Stimulated activated CD4-positive, alpha-beta T cell treated with anti-CD3 and anti-CD28 coated beads, Interleukin-4, amount 100 ng/mL, for 24 hours (primary cell): ENCODE results near the gene PSMA5.
"Not testable (repeated sequence)": the region's sequence is repeated elsewhere in the genome, so short reads cannot be mapped to it uniquely, and the experiment has no call there.

Experiments
- DNase-seq: peaks from one replicate; pipeline ENCODE4 v3.0.0-alpha.2; 2020

Gene PSMA5

GRCh38 chr1:109427171-109427467, 871 bp upstream of the PSMA5 start:
- DNase-seq = no peak

- peak; percentile 70 for DNase-seq
Measured at GRCh38 chr1:109425391-109426280, 612 bp downstream of the PSMA5 start.

- no peak for DNase-seq
Measured at GRCh38 chr1:109423498-109423897, 2.8 kb downstream of the PSMA5 start.

- no peak for DNase-seq
Measured at GRCh38 chr1:109412551-109412950, 13.7 kb downstream of the PSMA5 start.

GRCh38 chr1:109404838-109405237, 21.4 kb downstream of the PSMA5 start:
- DNase-seq = no peak

DNA sequence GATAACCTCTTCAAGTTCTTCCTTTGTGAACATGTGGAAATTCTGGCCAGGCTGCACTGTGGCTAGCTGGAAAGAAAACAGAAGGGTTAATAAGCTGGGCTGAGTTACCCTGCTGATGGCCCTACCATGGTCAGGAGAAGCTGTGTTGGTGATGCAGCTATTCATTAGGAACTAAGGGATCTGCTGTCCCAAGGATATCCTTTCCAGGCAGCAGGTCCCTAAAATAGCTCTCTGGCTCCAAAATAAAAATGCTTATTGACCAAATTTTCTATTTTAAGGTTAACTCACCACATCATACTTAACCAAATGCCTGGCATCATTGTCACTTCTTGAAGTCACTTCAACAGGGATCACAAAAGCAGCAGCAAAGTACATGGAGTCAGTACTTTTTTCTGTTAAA, 24.2 kb downstream of the PSMA5 start:
- DNase-seq = no peak

- no peak for DNase-seq
Measured at GRCh38 chr1:109400035-109400655, 26.1 kb downstream of the PSMA5 start.

DNA sequence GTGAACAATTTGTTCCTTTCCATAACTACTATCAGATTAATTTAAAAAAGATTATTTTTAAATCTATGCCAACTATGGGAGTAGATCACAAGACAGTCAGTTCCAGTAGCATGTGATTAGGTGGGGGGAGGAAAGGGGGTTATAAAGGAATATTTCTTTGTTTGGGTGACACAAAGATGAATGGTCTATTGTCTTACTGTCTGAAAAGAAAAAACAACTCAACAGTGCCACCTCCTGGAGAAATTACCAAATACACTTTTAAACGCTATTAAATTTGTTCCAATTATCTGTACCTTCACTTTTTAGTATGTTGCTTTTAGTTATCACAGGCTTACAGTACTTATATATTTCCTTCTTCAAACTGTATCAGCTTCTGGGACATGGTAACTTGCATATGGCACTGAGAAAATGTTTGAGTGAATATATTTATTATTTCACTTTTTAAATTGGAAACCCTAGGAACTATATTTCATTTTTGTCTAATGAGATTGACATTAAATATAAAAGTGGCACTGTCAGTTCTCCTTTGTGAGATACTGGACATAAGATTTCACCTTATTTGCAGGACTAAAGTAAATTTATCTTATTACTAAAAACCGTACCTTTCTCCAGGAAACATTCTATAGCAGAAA, 26.8 kb downstream of the PSMA5 start:
- DNase-seq = peak; percentile 27

GRCh38 chr1:109398343-109399225, 27.7 kb downstream of the PSMA5 start:
- DNase-seq = no peak

GRCh38 chr1:109397581-109398342, 28.5 kb downstream of the PSMA5 start, which contains the start of gene SORT1:
TSS of gene SORT1 (minus strand) at chr1:109397918. CDS start at chr1:109397892, 26 bp downstream.
- DNase-seq = peak; percentile 47

DNA sequence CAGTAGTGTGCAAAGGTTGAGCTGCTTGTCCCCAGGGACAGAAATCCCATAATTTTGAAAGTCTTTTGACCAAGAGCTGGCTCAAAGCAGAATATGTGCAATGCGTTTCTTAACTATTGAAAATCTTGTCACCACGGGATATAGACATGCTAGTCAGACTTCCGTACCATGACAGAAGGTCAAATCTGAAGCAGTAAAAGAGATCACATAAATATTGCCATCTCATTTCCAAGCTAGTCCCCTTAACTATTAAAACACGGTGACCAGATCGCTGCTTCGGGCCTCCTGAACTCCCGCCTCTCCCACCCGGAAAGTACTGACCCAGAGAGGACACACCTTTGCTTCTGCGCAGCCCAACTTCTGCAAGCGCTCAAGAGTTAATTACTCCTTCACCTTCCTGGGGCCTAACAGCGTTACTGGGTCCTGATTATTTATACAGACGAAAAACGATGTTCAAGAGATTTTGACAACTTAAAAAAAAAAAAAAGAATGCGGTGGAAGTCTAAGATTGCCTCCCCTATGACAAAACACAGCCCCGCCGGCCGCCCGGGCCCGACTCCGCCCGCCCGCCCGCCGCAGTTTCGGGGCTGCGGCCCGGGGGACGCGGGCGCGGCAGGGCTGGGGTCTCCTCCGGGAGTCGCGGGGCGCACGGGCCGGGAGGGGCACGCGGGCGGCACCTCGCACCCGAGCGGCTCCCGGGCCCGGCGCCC, 29.2 kb downstream of the PSMA5 start:
- DNase-seq = no peak

GRCh38 chr1:109396513-109396839, 29.8 kb downstream of the PSMA5 start:
- DNase-seq = no peak

GRCh38 chr1:109395602-109396512, 30.4 kb downstream of the PSMA5 start:
- no peak for DNase-seq

DNA sequence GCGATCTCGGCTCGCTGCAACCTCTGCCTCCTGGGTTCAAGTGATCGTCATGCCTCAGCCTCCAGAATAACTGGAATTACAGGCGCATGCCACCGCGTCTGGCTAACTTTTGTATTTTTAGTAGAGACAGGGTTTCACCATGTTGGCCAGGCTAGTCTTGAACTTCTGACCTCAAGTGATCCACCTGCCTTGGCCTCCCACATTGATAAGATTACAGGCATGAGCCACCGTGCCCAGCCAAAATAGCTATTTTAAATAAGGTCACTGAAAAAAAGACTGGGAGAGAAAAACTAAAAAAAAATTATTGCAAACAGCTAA, 31.0 kb downstream of the PSMA5 start:
- DNase-seq = not testable (repeated sequence)

GRCh38 chr1:109394591-109395281, 31.5 kb downstream of the PSMA5 start:
- DNase-seq = no peak

DNA sequence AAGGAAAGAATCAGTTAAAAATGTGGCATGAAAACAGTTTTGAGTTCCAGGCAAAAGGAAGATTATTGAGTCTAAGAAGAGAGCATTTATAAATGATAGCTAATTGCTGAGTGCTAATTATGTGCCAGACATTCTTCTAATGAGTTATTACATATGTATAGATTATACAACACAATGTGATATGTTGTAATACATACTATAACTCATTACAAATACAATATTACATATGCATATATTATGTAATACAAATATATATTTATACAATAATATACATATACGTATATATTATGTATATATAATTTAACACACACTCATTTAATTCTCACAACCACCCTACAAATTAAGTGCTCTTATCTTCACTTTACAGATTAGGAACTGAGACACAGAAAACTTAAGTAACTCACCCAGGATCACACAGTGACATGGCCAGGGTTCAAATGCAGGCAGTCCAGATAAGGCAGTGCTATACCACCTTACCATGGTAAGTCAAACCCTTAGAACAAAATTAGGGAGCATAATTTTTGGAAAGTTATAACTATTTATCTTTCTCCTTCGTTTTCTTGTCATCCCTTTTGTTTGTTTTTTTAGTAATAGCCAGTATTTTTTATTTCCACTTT, 32.5 kb downstream of the PSMA5 start:
- no peak for DNase-seq

DNA sequence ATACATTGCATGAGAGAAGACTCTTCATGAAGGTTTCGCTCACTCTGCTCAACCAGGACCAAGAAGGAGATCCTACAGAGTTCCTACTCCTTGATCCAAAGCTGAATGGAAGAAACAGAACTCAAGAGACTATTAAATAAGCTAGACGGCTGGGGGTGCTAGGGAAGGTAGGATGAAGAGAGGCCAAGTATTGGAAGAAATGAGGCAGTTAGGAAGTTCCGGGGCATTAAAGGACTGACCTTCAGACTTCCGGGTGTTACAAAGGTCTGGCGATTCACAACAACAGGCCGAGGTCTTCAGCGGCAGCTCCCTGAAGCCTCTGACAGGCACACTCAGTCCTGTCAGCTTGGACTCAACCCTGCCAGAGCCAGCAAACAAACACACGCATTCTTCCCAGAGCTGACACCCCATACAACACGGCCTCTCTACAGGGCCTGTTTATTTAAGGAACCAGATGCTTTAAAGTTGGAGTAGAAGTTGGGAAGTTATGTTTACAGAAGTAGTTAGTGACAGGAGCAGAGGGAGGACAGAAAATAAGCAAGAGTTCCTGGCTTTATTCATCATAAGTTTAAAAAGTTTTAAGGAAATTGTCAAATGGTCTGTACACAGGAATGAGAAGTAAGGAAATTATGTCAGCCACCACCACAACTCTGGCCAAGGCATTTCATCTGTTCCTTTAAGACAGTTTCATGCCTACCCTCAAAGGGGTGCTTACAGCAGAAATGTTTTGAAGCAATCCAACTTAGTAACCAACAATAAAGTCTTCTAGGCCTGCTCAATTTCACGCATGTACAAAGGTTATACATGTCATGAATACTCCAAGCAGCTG, 33.2 kb downstream of the PSMA5 start:
- DNase-seq = no peak

DNA sequence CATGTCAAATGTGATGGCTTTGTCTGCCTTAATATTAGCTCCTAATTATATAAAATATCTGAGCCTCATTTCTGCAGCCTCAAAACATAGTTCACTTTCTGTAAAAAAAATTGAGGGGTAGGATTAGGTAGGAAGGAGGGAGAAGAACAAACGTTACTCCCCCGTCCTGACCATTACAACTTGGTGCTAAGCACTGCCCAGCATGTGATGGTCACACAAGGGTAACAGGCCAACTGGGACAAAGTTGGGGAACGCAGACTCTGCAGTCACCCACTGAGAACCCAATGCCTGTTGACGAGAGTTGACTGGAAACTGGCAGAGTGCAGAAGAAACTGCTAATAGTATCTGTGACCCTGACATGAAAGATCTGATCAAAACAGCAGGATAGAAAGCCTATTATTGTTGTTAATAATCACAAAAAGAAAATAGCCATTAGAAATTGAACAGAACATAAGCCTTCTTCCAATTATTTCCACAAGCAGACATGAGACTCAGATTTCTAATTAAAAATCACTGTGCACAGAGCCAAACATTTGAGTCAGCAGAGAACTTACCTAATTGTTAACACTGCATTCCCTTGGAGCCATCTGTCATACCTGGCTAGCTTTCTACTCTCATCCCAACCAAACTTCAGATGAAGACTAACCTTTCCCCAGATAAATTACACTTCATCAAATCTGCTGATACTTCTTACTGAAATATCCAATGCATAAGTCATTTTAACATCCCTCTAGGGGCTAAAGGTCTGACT, 34.0 kb downstream of the PSMA5 start:
- no peak for DNase-seq
